HCT116 (cell line): ENCODE results near the gene GREB1L. TPM values are rescaled to one million over a fixed set of nuclear protein-coding genes. Genes with fewer than 3 reads are reported as not detected.

Experiments
- ATAC-seq: fragments of 200-7000 bp; cut with Tn5 transposase; 2 replicates; pipeline ENCODE4 v1.9.1; 2020; ENCODE audit warnings: mild to moderate bottlenecking, moderate library complexity
- BruUV-seq: library from RNA; stranded (reverse); fragments of 400-500 nt; replicated peaks from 2 replicates; lab custom pipeline; 2021; lab: Mats Ljungman, UMichigan
- CTCF ChIA-PET: fragments of 300-600 bp; sonication (Branson Sonifier 250); formaldehyde crosslinking; loops from one replicate; lab custom pipeline; 2021; ENCODE audit warnings: antibody characterized with exemption; lab: Charles Lee
- POLR2A ChIA-PET: fragments of 300-600, 350-600 bp; sonication (Branson Sonifier 250); formaldehyde crosslinking; loops from one replicate; lab custom pipeline; 2021; ENCODE audit warnings: antibody characterized with exemption; lab: Charles Lee
- RAD21 ChIA-PET, 2 experiments: fragments of 300-600 bp; sonication (Branson Sonifier 250); formaldehyde crosslinking; loops; one replicate each; lab custom pipeline; 2023; ENCODE audit warnings: low total read pairs in 2 of 2; ENCODE audit not compliant: uncharacterized antibody in 2 of 2, unreplicated experiment in 2 of 2, low non-redundant PET in 1 of 2; lab: Charles Lee
- DNase-seq: peaks from one replicate; pipeline ENCODE4 v3.0.0-alpha.2; 2010; ENCODE audit warnings: low read depth, low spot score
- H2AFZ ChIP-seq: fragments of 200-600 bp; shearing (Covaris generic), sonication (generic); 2 replicates; pipeline ENCODE4 v1.6.1; 2017; ENCODE audit warnings: low read depth, mixed run types, mixed read lengths, antibody characterized with exemption, low read length; ENCODE audit not compliant: poor library complexity, severe bottlenecking
- H3K27ac ChIP-seq: 2 replicates; pipeline ENCODE4 v1.5.1; 2012; ENCODE audit warnings: low read depth, low read length
- H3K27me3 ChIP-seq: fragments of 200-600 bp; sonication (generic); 2 replicates; pipeline ENCODE4 v1.6.1; 2016; ENCODE audit warnings: mixed run types, low read length, mixed read lengths; ENCODE audit not compliant: insufficient read depth
- H3K36me3 ChIP-seq, 2 experiments: fragments of 200-500 bp in 1 of 2; fragments of 200-600 bp in 1 of 2; sonication (Bioruptor generic) in 1 of 2; sonication (generic) in 1 of 2; 2 replicates each; pipeline versions ENCODE4 v1.5.1 to v1.6.1; 2014 to 2016; ENCODE audit warnings: low read length in 2 of 2, inconsistent platforms in 1 of 2, mixed read lengths in 1 of 2, mixed run types in 1 of 2; ENCODE audit not compliant: insufficient read depth in 2 of 2, control insufficient read depth in 1 of 2
- H3K4me1 ChIP-seq, 2 experiments: fragments of 200-600 bp in 1 of 2; sonication (generic) in 1 of 2; 2 replicates each; pipeline versions ENCODE4 v1.5.1 to v1.6.1; 2012 to 2017; ENCODE audit warnings: low read length in 2 of 2, inconsistent platforms in 1 of 2, mild to moderate bottlenecking in 1 of 2, mixed read lengths in 1 of 2, mixed run types in 1 of 2, moderate library complexity in 1 of 2; ENCODE audit not compliant: insufficient read depth in 2 of 2, control insufficient read depth in 1 of 2
- H3K4me2 ChIP-seq: fragments of 200-600 bp; sonication (generic); 2 replicates; pipeline ENCODE4 v1.6.1; 2017; ENCODE audit warnings: mixed run types, low read length, mixed read lengths
- H3K4me3 ChIP-seq, 2 experiments: fragments of 200-600 bp in 1 of 2; sonication (generic) in 1 of 2; replicated peaks in 1 of 2; 2 replicates each; pipeline ENCODE4 v1.5.1; 2011 to 2016; ENCODE audit warnings: low read length in 2 of 2, control low read depth in 1 of 2, low read depth in 1 of 2, mild to moderate bottlenecking in 1 of 2, mixed read lengths in 1 of 2, mixed run types in 1 of 2
- H3K79me2 ChIP-seq: fragments of 200-600 bp; sonication (generic); 2 replicates; pipeline ENCODE4 v1.6.1; 2017; ENCODE audit warnings: mild to moderate bottlenecking, mixed run types, low read length, moderate library complexity, mixed read lengths; ENCODE audit not compliant: insufficient read depth
- H3K9ac ChIP-seq: fragments of 200-600 bp; sonication (generic); 2 replicates; pipeline ENCODE4 v1.6.1; 2016; ENCODE audit warnings: low read length, mixed read lengths
- H3K9me2 ChIP-seq: fragments of 200-600 bp; sonication (generic), shearing (Covaris generic); 2 replicates; pipeline ENCODE4 v1.6.1; 2017; ENCODE audit warnings: mixed run types, mild to moderate bottlenecking, moderate library complexity; ENCODE audit not compliant: insufficient read depth
- H3K9me3 ChIP-seq, 2 experiments: fragments of 200-500 bp in 1 of 2; fragments of 200-600 bp in 1 of 2; sonication (Bioruptor generic) in 1 of 2; sonication (generic) in 1 of 2; 2 replicates each; pipeline ENCODE4 v1.6.1; 2014 to 2017; ENCODE audit warnings: low read length in 2 of 2, mixed read lengths in 2 of 2, inconsistent platforms in 1 of 2, low read depth in 1 of 2, mild to moderate bottlenecking in 1 of 2, mixed run types in 1 of 2, moderate library complexity in 1 of 2; ENCODE audit not compliant: control insufficient read depth in 1 of 2, insufficient read depth in 1 of 2
- H4K20me1 ChIP-seq: fragments of 200-600 bp; sonication (generic), shearing (Covaris generic); 2 replicates; pipeline ENCODE4 v1.6.1; 2017; ENCODE audit warnings: mixed run types, mild to moderate bottlenecking, moderate library complexity; ENCODE audit not compliant: insufficient read depth
- CEBPB ChIP-seq: IDR thresholded peaks from 2 replicates; pipeline ENCODE4 v1.6.1; 2012; ENCODE audit warnings: low read depth
- EGR1 ChIP-seq: IDR thresholded peaks from 2 replicates; pipeline ENCODE4 v1.6.1; 2012; ENCODE audit warnings: low read depth
- FOSL1 ChIP-seq: IDR thresholded peaks from 2 replicates; pipeline ENCODE4 v1.6.1; 2012; ENCODE audit warnings: low read depth
- JUND ChIP-seq: IDR thresholded peaks from 2 replicates; pipeline ENCODE4 v1.6.1; 2012
- POLR2A ChIP-seq: IDR thresholded peaks from 2 replicates; pipeline ENCODE4 v1.7.0; 2011; ENCODE audit warnings: borderline replicate concordance; ENCODE audit not compliant: insufficient read depth, insufficient read length; ENCODE audit errors: extremely low read depth
- POLR2AphosphoS5 ChIP-seq: IDR thresholded peaks from 2 replicates; pipeline ENCODE4 v1.6.1; 2011; ENCODE audit warnings: mild to moderate bottlenecking, low read depth, low read length, moderate library complexity
- RAD21 ChIP-seq: IDR thresholded peaks from 2 replicates; pipeline ENCODE4 v1.6.1; 2012; ENCODE audit warnings: low read depth, mild to moderate bottlenecking
- SIN3A ChIP-seq: IDR thresholded peaks from 2 replicates; pipeline ENCODE4 v1.6.1; 2012; ENCODE audit warnings: low read depth
- YY1 ChIP-seq: IDR thresholded peaks from 2 replicates; pipeline ENCODE4 v1.6.1; 2011; ENCODE audit warnings: low read length, low read depth, moderate library complexity, mild to moderate bottlenecking; ENCODE audit not compliant: insufficient replicate concordance; ENCODE audit errors: extremely low read depth
- intact Hi-C: fragments of 100-400 bp; cut with micrococcal nuclease; formaldehyde crosslinking; loops from 2 replicates; pipeline ENCODE4 v1.10.0; 2022
- total RNA-seq: library from RNA; stranded (reverse); gene quantifications from one replicate; pipeline ENCODE4 v1.2.1, GENCODE V29; 2021; ENCODE audit not compliant: unreplicated experiment
- TF ChIP-seq, protein P1 (sequence below): IDR thresholded peaks from 2 replicates; pipeline ENCODE4 v1.6.1; 2011; ENCODE audit warnings: mild to moderate bottlenecking, low read length, moderate library complexity; ENCODE audit not compliant: insufficient replicate concordance; ENCODE audit errors: extremely low read depth
- TF ChIP-seq, protein P2 (sequence below): IDR thresholded peaks from 2 replicates; pipeline ENCODE4 v1.6.1; 2012; ENCODE audit warnings: low read depth

Gene GREB1L
- total RNA-seq, 1 experiment from 2014 or later, result 12.2 TPM

GRCh38 chr18:21538230-21538629 lies 296.2 kb downstream of the GREB1L start:
- Histone ChIP-seq H3K4me3 (no peak overlapping the region), H3K27me3 (no peaks in the 10 kb centered on the region), H3K27ac (no peak overlapping the region), H3K36me3 (peaks cover 2 to 4% of the 10 kb centered on the region in 2 experiments; a peak in 3 of 4 replicates), H3K9ac (no peak overlapping the region), H3K9me3 (no peaks in the 10 kb centered on the region), H4K20me1 (0 out of 2 replicates have a peak, but pooled peaks cover 3% of the 10 kb centered on the region), H2AFZ (no peak overlapping the region), H3K9me2 (no peaks in the 10 kb centered on the region), H3K79me2 (no peaks in the 10 kb centered on the region), H3K4me1 (no peaks in the 10 kb centered on the region), H3K4me2 (no peak overlapping the region)
- ChIA-PET POLR2A (no interaction called here), RAD21 (no interaction called here), CTCF (no interaction called here)
- no peak for ATAC-seq
- intact Hi-C loops, result no loop called here
- TF ChIP-seq, protein P1, sequence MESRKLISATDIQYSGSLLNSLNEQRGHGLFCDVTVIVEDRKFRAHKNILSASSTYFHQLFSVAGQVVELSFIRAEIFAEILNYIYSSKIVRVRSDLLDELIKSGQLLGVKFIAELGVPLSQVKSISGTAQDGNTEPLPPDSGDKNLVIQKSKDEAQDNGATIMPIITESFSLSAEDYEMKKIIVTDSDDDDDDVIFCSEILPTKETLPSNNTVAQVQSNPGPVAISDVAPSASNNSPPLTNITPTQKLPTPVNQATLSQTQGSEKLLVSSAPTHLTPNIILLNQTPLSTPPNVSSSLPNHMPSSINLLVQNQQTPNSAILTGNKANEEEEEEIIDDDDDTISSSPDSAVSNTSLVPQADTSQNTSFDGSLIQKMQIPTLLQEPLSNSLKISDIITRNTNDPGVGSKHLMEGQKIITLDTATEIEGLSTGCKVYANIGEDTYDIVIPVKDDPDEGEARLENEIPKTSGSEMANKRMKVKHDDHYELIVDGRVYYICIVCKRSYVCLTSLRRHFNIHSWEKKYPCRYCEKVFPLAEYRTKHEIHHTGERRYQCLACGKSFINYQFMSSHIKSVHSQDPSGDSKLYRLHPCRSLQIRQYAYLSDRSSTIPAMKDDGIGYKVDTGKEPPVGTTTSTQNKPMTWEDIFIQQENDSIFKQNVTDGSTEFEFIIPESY, result no peak
- TF ChIP-seq SIN3A, result no peak
- TF ChIP-seq POLR2AphosphoS5, result no peak
- TF ChIP-seq, protein P2, sequence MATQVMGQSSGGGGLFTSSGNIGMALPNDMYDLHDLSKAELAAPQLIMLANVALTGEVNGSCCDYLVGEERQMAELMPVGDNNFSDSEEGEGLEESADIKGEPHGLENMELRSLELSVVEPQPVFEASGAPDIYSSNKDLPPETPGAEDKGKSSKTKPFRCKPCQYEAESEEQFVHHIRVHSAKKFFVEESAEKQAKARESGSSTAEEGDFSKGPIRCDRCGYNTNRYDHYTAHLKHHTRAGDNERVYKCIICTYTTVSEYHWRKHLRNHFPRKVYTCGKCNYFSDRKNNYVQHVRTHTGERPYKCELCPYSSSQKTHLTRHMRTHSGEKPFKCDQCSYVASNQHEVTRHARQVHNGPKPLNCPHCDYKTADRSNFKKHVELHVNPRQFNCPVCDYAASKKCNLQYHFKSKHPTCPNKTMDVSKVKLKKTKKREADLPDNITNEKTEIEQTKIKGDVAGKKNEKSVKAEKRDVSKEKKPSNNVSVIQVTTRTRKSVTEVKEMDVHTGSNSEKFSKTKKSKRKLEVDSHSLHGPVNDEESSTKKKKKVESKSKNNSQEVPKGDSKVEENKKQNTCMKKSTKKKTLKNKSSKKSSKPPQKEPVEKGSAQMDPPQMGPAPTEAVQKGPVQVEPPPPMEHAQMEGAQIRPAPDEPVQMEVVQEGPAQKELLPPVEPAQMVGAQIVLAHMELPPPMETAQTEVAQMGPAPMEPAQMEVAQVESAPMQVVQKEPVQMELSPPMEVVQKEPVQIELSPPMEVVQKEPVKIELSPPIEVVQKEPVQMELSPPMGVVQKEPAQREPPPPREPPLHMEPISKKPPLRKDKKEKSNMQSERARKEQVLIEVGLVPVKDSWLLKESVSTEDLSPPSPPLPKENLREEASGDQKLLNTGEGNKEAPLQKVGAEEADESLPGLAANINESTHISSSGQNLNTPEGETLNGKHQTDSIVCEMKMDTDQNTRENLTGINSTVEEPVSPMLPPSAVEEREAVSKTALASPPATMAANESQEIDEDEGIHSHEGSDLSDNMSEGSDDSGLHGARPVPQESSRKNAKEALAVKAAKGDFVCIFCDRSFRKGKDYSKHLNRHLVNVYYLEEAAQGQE, result no peak
- TF ChIP-seq JUND, result no peak
- TF ChIP-seq FOSL1, result no peak
- TF ChIP-seq POLR2A, result no peak
- TF ChIP-seq EGR1, result no peak
- TF ChIP-seq YY1, result no peak
- TF ChIP-seq RAD21, result no peak
- no peak for TF ChIP-seq CEBPB
- no peak for DNase-seq
- no TSS peak for BruUV-seq
